GM23338 (cell line): ENCODE measurements around the gene FBXO24.

ENCODE experiments used
- CREB1 ChIP-seq: fragments of 250-450 bp; sonication (Bioruptor Pico); IDR thresholded peaks from 2 replicates; pipeline ENCODE4 v1.5.0; 2020; ENCODE audit warnings: low read depth, mild to moderate bottlenecking, moderate library complexity
- EZH2 ChIP-seq: fragments of 200-600 bp; sonication (generic); IDR thresholded peaks from one replicate; pipeline ENCODE4 v1.8.0; 2017; ENCODE audit warnings: antibody characterized with exemption, mild to moderate bottlenecking, low read depth; ENCODE audit not compliant: unreplicated experiment
- EZH2phosphoT487 ChIP-seq: fragments of 200-600 bp; sonication (generic); IDR thresholded peaks from one replicate; pipeline ENCODE4 v1.8.1; 2018; ENCODE audit warnings: antibody characterized with exemption; ENCODE audit not compliant: unreplicated experiment
- POLR2AphosphoS5 ChIP-seq: IDR thresholded peaks from 2 replicates; pipeline ENCODE4 v1.6.1; 2016; ENCODE audit warnings: antibody characterized with exemption, low read depth
- TF ChIP-seq, protein P1 (sequence below), 2 experiments: fragments of 200-600 bp in 1 of 2; sonication (generic) in 1 of 2; conservative IDR thresholded peaks; 2 replicates each; pipeline versions ENCODE4 v1.5.1 to v1.6.1; 2016 to 2017; ENCODE audit warnings: antibody characterized with exemption in 2 of 2, low read depth in 2 of 2, mild to moderate bottlenecking in 2 of 2, moderate library complexity in 1 of 2

DNA sequence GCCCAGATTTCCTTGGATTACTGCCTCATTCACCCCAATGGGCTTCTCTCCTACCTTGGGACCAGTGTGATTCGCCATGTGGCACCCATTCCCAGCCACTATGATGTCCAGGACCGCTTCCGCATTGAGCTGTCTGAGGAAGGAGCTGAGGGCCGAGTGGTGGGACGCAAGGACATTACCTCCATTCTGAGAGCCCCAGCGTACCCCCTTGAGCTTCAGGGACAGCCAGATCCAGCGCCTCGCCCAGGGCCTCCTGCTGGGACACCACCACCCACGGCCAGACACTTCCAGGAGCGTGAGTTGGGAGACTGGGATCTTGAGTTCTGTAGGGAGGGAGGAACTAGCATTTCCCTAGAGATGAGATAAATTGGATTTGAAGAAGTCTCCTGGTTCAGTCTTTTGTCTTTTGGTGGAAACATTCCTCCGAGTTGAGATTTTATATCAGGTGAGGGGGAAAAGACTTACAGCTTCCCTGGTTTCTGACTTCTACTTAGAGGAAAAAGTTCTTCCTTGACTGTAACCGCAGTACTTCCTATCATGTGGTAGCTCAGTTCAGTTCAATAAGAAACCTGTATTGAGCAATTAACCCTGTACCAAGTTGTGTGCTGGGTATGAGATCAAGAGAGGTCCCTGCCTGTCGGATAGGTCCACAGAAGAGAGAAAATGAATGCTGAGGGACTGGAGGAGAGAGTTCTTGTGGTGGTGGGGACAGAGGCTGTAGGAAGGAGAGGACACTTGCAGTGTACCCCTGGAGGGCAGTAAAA, 27.5 kb downstream of the FBXO24 start:
- TF ChIP-seq, protein P1, sequence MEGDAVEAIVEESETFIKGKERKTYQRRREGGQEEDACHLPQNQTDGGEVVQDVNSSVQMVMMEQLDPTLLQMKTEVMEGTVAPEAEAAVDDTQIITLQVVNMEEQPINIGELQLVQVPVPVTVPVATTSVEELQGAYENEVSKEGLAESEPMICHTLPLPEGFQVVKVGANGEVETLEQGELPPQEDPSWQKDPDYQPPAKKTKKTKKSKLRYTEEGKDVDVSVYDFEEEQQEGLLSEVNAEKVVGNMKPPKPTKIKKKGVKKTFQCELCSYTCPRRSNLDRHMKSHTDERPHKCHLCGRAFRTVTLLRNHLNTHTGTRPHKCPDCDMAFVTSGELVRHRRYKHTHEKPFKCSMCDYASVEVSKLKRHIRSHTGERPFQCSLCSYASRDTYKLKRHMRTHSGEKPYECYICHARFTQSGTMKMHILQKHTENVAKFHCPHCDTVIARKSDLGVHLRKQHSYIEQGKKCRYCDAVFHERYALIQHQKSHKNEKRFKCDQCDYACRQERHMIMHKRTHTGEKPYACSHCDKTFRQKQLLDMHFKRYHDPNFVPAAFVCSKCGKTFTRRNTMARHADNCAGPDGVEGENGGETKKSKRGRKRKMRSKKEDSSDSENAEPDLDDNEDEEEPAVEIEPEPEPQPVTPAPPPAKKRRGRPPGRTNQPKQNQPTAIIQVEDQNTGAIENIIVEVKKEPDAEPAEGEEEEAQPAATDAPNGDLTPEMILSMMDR (conservative IDR thresholded peaks at IDR 0.05; ENCODE audit: low read depth in 2 of 2) = no peak
- TF ChIP-seq POLR2AphosphoS5 (no peak), EZH2 (no peak), CREB1 (CRISPR knock-in tag) (no peak), EZH2phosphoT487 (no peak)
